ENCODE data around the gene ACER3. TPM values are rescaled to one million over a fixed set of nuclear protein-coding genes. Genes with fewer than 3 reads are reported as not detected.

Gene ACER3
- total and polyA plus RNA-seq, 7 donors = 5.6 to 13.2 (median 9.4) TPM

GRCh38 chr11:76927160-76927559 lies 66.4 kb downstream of the ACER3 start:
- WGBS, 2 donors = 95 to 98% methylated on average over 5 of the region's 5 CpGs
- Histone ChIP-seq H3K4me3 (no peak overlapping the region), H3K36me3 (peaks cover 0 to 3% (median 0%) of the 10 kb centered on the region in 4 donors), H3K4me1 (no peaks in the 10 kb centered on the region), H3K27ac (no peak overlapping the region), H3K27me3 (no peaks in the 10 kb centered on the region), H3K9me3 (no peaks in the 10 kb centered on the region)
- TF ChIP-seq POLR2AphosphoS5 (IDR thresholded peaks at IDR 0.05) (no peak), CTCF (IDR thresholded peaks at IDR 0.05) (no peak), POLR2A (IDR thresholded peaks at IDR 0.05) (no peak), EP300 (IDR thresholded peaks at IDR 0.05) (no peak)
- no peak for DNase-seq
- intact Hi-C loops (cut with DNase I) = no loop called here

DNA sequence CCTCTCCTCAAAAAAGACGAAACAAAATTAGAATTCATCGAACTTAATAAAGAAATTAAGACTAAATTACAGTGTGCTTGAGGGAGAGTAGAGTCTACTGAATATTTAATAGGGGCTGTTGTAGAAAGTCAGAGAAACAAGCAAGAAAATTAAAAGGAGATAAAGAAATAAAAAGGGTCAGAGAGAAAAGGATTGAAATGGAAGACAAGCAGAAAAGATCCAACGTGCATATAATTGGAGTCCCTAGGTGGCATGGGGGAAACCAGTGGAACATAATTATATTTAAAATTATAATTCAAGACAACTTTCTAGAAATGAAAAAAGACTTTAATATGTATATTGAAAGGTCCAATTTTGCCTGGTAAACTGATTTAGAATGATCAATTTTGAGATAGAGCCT lies 74.3 kb downstream of the ACER3 start:
- no peaks in the 10 kb centered on the region for H3K27me3 ChIP-seq
- H3K27ac ChIP-seq = no peak overlapping the region
- no peak overlapping the region for H3K4me3 ChIP-seq
- TF ChIP-seq POLR2AphosphoS5 (IDR thresholded peaks at IDR 0.05) (no peak), CTCF (IDR thresholded peaks at IDR 0.05) (no peak), POLR2A (IDR thresholded peaks at IDR 0.05) (no peak)
- no peak for DNase-seq
- peaks cover 0 to 11% (median 0%) of the 10 kb centered on the region in 4 donors for H3K36me3 ChIP-seq
- peaks cover 0 to 5% (median 2%) of the 10 kb centered on the region in 4 donors for H3K9me3 ChIP-seq
- WGBS, 2 donors = 79 to 80% methylated on average over 3 of the region's 3 CpGs
- no peaks in the 10 kb centered on the region for H3K4me1 ChIP-seq
- intact Hi-C loops (cut with DNase I) = no loop called here

- Histone ChIP-seq H3K27me3 (no peaks in the 10 kb centered on the region), H3K36me3 (no peaks in the 10 kb centered on the region), H3K27ac (no peak overlapping the region), H3K9me3 (peaks cover 0 to 11% (median 3%) of the 10 kb centered on the region in 4 donors), H3K4me1 (no peaks in the 10 kb centered on the region), H3K4me3 (no peak overlapping the region)
- TF ChIP-seq EP300 (IDR thresholded peaks at IDR 0.05) (no peak), CTCF (IDR thresholded peaks at IDR 0.05) (no peak), POLR2AphosphoS5 (IDR thresholded peaks at IDR 0.05) (no peak), POLR2A (IDR thresholded peaks at IDR 0.05) (no peak)
- intact Hi-C loops (cut with DNase I) = no loop called here
- 81 to 84% methylated on average over 2 of the region's 2 CpGs for WGBS, 2 donors
- DNase-seq = no peak
Observed at GRCh38 chr11:76939219-76939631, 78.5 kb downstream of the ACER3 start.

DNA sequence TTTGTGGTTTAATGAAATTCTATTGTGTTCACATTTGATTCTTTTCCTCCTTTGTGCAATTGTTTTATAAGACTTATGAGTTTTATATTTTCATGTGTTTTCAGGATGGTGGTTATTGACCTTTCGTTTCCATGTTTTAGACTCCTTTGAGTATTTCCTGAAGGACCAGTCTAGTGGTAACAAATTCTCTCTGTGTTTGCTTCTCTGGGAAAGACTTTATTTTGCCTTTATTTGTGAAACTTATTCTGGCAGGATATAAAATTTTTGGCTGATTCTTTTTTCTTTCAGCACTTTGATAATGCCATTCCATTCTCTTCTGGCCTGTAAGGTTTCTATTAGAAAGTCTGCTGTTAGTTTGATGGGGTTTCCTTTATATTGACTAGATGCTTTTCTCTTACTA lies 83.5 kb downstream of the ACER3 start:
- intact Hi-C loops (cut with DNase I) = no loop called here

More for the DNA sequence above, 83.5 kb downstream of the ACER3 start:
- 99 to 100% methylated on average over 1 of the region's 1 CpG for WGBS, 2 donors
- no peak for DNase-seq
- Histone ChIP-seq H3K27me3 (no peaks in the 10 kb centered on the region), H3K4me3 (no peak overlapping the region), H3K9me3 (peaks cover 0 to 10% (median 3%) of the 10 kb centered on the region in 4 donors), H3K36me3 (no peaks in the 10 kb centered on the region), H3K4me1 (no peaks in the 10 kb centered on the region), H3K27ac (no peak overlapping the region)
- TF ChIP-seq POLR2AphosphoS5 (IDR thresholded peaks at IDR 0.05) = no peak
- no peak for TF ChIP-seq CTCF (IDR thresholded peaks at IDR 0.05)

All from sigmoid colon (tissue), 7 donors.